Lower leg skin (tissue), 3 donors: Measurements from ENCODE around the gene ATAD3A.
"Not testable (repeated sequence)": the region's sequence is repeated elsewhere in the genome, so short reads cannot be mapped to it uniquely, and the experiment has no call there.

Source experiments
- CTCF ChIP-seq, 3 donors: fragments of 450-650 bp; IDR thresholded peaks; one replicate each; pipeline ENCODE4 v1.5.1; 2016; ENCODE audit warnings: antibody characterized with exemption in 3 of 3, mild to moderate bottlenecking in 3 of 3, moderate library complexity in 2 of 3
- POLR2A ChIP-seq, 2 donors: fragments of 450-650 bp; IDR thresholded peaks; one replicate each; pipeline ENCODE4 v1.6.1; 2016 to 2017; ENCODE audit warnings: antibody characterized with exemption in 2 of 2, mild to moderate bottlenecking in 1 of 2, moderate library complexity in 1 of 2

- TF ChIP-seq CTCF, POLR2A (IDR thresholded peaks at IDR 0.05): not testable (repeated sequence)
Observed at GRCh38 chr1:1556961-1557360, 45.0 kb downstream of the ATAD3A start.
